Fibroblast of gingiva (primary cell): ENCODE measurements around the gene TAS1R3.

Experiments
- DNase-seq: peaks from one replicate; pipeline ENCODE4 v3.0.0-alpha.2; 2011; ENCODE audit warnings: low read depth

TAS1R3 gene

GRCh38 chr1:1340791-1341548, 9.9 kb downstream of the TAS1R3 start:
- no peak for DNase-seq

DNA sequence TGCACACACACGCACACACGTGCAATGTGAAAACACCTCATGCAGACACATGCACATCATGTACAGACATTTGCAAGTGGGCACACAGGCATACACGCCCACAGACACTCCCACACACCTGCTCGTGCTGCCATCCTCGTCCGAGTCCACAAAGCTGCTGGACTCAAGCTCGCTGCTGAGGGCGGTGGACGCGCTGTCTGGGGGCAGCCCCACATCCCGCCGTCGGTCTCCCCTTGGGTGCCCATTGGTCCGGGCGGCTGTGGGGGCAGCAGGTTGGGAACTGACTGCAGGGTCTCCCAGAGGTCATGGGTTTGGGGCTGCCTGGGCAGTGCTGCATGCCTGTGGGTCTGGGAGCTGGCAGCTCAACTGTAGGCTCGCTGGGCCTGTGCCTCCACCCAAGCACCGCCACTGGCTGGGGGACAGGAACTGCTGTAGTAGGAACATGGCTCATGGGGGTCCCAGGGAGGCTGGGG, 10.5 kb downstream of the TAS1R3 start:
- DNase-seq = no peak

DNA sequence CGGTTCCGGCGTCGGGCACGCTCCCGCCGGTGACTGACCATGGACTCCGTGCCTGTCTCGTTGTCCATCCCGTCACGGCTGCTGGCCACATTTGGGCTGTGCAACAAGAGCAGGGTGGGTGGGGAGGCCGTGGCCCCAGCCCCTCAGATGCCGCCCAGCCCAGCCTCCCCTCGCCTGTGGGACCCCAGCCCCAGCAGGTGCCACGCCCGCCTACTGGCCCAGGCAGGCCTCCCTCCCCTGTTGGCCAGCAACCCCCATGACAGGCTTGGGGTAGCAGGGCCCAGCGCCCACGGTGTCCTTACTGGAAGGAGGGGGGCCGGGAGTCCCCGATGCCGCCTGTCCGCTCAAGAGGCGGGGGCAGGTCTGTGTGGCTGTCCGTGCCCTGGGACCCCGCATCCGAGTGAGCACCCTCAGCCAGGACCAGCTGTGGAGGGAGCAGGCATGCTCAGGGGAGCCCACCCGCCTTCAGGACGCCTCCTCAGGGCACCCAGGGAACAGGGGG, 11.0 kb downstream of the TAS1R3 start:
- DNase-seq = no peak

DNA sequence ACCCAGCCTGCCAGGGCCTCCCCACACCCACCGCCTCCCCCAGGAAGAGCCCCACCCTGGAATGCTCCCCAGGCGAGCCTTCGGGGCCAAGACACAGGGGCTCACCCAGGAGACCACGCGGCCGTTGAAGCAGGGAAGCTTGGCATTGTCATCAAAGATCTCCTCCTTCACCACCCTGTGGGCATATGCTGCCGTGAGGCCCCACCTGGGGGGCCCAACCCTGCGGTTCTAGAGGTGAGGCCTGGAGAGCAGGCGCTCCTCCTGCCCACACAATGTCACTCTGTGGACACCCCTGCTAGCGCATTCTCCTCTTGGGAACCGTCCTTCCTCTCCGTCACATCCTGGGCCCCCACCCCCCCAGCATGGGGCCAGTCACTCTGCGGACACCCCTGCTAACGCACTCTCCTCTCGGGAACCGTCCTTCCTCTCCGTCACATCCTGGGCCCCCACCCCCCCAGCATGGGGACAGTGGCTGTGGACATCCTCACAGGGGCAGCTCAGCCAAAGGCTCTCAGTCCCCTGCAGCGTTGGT, 11.6 kb downstream of the TAS1R3 start:
- no peak for DNase-seq

GRCh38 chr1:1343811-1344421, 12.8 kb downstream of the TAS1R3 start:
- DNase-seq = no peak

DNA sequence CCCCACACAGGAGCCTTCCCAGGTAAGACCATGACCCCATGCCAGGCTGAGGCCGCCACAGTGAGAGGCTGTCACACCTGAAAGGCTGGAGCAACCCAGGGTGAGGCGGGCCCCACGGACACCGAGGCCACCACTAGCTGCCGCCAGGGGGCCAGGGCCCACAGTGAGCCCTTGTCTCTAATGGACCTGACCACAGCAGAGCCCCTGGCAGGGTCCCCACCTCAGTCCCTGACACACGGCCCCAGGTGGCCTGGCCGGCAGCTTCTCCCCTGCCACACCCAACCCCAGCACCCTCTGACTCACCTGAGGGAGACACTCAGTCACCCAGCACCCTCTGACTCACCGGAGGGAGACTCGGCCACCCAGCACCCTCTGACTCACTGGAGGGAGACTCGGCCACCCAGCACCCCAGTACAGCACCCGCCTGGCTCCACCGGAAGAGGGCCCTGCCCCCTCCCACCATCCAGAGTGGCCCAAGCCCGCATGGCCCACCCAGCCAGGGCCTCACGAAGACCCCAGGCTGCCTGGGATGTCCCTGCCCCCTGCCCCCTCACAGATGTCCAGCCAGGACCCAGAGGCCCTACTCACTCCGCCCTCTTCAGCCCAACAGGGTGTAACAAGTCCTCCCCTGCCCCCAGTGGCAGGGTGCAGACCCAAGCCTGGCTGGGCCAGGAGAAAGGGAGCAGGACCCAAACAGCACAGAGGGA, 13.7 kb downstream of the TAS1R3 start:
- DNase-seq = no peak

DNA sequence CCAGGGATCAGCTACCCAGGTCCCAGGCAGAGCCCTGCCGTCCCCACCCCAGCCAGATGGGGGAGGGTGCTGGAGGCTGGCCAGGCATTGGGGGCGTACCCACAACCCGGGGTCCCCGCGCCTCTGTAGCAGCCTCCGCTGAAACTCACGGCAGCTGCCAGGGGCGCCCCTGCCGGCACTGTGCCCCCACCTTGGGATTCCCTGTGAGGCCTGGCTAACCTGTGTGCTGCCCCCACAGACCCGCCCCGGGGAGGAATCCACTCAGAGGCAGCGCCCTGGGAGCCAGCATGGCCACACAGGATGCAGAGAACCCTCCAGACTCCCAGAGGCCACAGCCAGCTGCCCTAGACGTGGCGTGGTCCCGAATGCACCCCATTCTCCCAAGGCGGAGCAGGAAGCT, 14.3 kb downstream of the TAS1R3 start:
- no peak for DNase-seq

DNA sequence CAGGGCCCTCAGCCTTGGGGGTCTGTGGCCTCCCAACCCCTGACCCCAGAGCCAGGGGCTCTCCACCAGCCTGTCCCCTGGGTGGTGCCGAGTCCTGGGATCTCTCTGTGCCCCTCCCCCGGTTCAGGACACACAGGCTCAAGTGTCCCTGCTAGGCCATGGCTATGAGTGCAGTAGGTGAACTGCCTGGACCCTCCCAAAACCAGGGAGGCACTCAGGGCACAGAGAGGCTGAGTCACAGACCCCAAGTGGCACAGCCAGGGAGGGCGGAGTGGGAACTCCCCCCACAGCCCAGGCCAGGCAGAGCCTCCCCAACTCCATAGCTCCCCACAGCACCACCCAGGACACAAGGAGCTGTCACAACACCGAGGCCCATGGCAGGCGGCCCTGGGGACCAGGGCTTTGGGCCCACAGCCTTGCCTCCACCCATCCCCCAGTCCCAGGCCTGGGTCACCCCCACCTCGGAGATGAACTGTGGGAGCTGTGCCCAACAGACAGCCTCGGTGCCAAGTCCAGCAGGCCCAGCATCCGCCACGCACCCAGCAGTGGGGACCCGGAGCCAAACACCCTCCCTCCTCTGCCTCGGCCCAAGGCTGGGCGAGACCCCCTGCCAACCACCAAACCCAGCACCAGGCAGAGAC, 14.9 kb downstream of the TAS1R3 start:
- DNase-seq = no peak

DNA sequence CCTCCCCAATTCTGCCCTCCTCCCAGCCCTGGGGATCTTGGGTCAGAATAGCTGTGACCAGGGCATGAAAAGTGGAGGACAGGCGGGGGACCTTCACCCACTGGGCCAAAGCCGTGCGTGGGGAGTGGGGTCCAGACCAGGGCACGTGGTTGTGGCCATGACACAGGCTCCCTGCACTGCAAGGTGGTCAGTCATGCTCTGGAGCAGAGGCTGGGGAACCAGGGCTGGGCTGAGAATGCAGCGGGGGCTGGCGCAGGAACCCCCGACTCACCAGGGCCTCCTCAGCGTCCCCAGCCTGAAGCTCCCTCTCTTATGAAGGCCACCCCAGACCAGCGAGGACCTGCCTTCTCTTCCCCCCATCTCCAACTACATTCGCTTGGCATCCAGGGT, 15.4 kb downstream of the TAS1R3 start:
- DNase-seq = no peak

DNA sequence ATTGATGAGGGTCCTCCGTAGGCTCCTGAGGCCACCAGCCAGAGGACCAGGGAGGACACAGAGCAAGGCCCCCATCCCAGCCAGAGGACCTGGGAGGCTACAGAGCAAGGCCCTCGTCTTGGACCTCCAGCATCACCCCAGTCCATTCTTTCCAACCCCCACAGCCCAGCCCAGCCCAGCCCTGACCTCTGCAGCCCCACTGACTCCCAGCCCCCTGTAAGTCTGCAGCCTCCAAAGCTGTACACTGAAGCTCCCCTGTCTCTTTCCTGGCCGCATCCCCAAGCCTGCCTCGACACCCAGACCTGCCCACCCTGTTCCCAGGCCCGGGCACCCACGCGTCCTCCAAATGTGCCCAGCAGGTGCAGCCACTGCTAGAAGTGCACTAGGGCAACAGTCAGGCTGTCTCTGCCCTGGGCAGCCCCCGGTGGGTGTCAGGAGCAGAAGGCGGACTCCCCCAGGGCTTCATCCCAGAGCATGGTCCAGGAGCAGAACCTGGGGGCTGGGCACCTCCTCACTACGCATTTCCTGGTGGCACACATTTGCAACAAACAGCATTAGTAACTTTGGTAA, 16.0 kb downstream of the TAS1R3 start:
- no peak for DNase-seq

DNA sequence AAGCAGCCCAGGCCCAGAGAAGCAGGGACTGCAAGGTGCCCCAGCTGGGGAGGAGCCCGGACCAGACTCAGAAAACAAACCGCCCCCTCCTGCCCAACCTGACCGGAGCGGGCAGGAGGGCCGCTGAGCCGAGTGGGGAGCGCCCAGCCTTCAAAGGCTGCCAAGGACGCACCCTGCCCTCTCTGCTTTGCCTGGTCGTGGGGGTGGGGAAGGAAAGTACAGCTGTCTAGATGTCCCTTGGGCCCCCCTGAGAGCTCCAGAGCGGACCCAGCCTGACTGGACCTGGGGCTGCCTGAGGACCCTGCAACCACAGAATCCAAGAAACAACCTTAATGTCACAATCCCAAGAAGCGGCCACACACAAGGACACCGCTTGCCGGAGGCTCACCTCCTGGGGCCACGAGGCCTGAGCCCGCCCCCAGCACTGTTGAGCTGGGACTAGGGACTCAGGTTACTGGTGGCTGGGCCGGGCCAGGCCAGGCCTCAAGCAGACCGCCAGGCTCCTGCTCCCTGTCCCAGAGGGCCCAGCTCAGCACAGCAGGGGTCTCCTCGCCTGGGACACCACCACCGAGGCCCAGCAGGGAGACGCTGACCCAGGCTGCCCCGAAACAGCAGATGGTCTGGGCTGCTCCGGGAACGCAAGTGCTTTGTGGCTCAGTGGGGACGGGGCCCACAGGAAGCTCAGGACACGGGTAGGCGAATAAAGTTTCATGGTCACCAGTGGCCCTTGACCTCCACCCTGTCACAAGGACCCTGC, 16.8 kb downstream of the TAS1R3 start:
- DNase-seq = no peak

GRCh38 chr1:1348420-1349255, 17.6 kb downstream of the TAS1R3 start:
- no peak for DNase-seq

DNA sequence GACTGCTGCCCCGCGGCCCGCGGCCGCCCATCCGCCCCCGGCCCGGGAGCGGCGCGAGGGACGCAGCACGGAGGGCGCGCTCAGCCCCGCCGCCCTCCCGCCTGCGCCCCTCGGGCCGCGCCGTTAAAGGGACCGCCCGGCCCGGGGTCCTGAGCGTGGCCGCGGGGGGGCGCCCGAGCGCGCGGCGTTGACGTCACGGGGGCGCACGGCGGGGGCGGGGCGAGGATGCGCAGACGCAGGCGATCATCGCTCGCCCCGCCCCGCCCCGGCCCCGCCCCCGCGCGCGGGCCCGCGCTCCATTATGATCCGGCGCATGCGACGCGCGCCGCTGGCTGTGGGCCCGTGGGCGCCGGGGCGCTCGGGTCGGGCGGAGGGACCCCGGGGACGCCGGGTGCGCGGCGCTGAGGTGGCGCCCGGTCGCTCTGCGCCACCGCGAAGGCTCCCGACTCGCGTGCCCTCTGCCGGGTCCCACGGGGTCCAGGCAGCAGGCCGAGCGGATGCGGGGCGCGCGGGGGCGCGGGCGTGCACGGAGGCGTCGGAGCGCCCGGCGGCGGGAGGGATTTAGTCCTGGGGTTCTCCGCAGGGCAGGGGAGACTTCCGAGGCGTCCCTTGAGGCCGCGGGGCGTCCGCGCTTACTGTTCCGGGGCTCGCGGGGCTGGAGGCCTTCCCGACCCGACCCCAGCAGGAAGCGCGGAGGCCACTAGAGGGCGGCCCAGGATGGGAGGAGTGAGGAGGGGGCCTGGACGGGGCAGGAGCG, 18.4 kb downstream of the TAS1R3 start, which contains the start of gene DVL1:
Gene DVL1 (minus strand): TSS at position 163 of the 757 bp plus-strand sequence. CDS start 353 bp downstream, outside the sequence.
- peak; percentile 77 for DNase-seq

DNA sequence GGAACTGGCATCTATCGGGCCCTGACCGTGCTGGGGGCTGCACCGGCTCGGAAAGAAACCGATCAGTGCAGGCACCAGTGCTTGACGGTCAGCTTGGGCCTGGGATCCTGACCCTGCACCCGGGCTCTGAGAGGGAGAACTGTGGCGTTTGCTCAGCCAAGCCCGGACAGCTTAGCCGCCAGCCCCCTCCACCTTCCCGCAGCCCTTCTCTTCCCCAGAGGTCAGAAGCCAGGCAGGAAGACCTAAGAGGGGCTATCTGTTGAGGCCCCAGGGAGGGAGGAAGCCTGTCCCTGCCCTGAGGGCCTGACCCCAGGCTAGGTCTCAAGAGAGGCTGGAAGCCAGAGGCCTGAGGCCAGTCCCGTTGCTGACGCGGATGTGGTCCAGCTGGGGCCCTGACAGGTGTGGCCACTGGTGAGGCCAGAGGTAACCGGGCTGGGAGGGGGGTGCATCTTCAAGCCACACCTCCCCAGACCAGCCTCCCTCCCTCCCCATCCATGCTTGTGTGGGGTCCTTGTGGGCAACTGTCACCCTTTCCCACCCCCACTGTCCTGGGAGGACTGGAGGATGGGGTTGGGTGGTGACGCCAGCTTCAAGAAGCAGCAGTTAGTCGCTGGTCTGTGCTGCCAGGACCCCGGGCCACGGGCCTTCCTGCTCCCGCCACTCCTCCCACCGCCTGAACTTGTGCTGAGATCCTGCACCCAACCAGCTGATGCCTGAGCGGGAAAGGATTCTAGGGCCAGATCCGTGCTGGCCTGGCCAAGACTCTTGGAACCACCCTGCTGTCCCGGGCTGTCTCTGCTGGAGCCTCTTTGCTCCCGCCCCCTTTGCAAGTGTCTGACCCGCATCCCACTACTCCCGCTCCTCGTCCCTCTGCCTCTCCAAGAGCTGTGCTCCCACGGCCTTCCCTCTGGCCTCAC, 20.7 kb downstream of the TAS1R3 start:
- peak; percentile 64 for DNase-seq

DNA sequence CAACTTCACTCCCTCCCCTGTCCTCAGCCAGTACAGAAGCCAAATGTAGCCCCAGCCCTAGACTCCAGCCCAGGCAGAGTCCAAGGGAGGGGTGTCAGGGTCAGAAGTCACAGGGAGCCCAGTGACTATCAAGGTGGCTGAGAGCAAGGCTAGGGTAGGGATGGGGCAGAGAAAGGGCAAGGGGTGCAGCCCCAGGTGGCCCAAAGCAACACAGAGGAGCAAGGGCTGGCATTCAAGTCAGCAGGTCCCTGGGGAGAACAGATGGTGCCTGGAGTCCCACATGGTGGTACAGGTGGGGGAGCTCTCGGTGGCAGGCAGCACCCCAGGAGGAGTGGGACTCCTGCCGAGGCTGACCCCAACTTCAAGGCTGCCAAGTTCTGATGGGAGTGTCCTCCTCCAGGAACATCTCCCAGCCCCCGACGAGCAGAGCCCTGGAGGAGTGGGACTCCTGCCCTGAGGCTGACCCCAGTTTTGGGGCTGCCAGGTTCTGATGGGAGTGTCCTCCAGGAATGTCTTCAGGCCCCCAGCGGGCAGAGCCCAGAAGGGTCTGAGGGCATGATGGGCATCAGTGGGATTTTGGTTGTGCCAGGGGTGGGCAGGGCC, 21.8 kb downstream of the TAS1R3 start:
- DNase-seq = no peak

GRCh38 chr1:1353389-1354151, 22.5 kb downstream of the TAS1R3 start:
- no peak for DNase-seq
